HG03571 (cell line): ENCODE data around the gene CABP4.
"Not testable (repeated sequence)": the region's sequence is repeated elsewhere in the genome, so short reads cannot be mapped to it uniquely, and the experiment has no call there.

Experiments used
- ATAC-seq: cut with Tn5 transposase; IDR thresholded peaks from one replicate; pipeline ENCODE4 v1.9.1; 2021; ENCODE audit not compliant: unreplicated experiment

The CABP4 gene

GRCh38 chr11:67476692-67477091 is 21.5 kb downstream of the CABP4 start:
- not testable (repeated sequence) for ATAC-seq

- not testable (repeated sequence) for ATAC-seq
Observed at GRCh38 chr11:67477344-67478050, 22.3 kb downstream of the CABP4 start.

- ATAC-seq = peak; percentile 1
Observed at GRCh38 chr11:67482275-67482826, 27.2 kb downstream of the CABP4 start.

GRCh38 chr11:67482827-67483798 is 28.0 kb downstream of the CABP4 start, which contains the start of gene AIP:
Gene AIP, plus strand, starts transcription at chr11:67483026. Its CDS starts 133 bp downstream, at chr11:67483159.
- ATAC-seq = peak; percentile 64

GRCh38 chr11:67483831-67484665 is 28.9 kb downstream of the CABP4 start:
- no peak for ATAC-seq

GRCh38 chr11:67484847-67485311 is 29.7 kb downstream of the CABP4 start:
- no peak for ATAC-seq

GRCh38 chr11:67485873-67486361 is 30.8 kb downstream of the CABP4 start:
- not testable (repeated sequence) for ATAC-seq

GRCh38 chr11:67486481-67487195 is 31.5 kb downstream of the CABP4 start:
- ATAC-seq = no peak

- ATAC-seq = no peak
Observed at GRCh38 chr11:67489203-67489884, 34.2 kb downstream of the CABP4 start.

GRCh38 chr11:67489885-67490726 is 35.0 kb downstream of the CABP4 start:
- no peak for ATAC-seq

GRCh38 chr11:67490727-67491065 is 35.5 kb downstream of the CABP4 start:
- ATAC-seq = no peak

- ATAC-seq = no peak
Observed at GRCh38 chr11:67491276-67492068, 36.3 kb downstream of the CABP4 start.

- no peak for ATAC-seq
Observed at GRCh38 chr11:67492069-67492727, 37.0 kb downstream of the CABP4 start.

GRCh38 chr11:67492801-67493547 is 37.8 kb downstream of the CABP4 start:
- ATAC-seq = no peak

- no peak for ATAC-seq
Observed at GRCh38 chr11:67493548-67494370, 38.6 kb downstream of the CABP4 start.
